ENCODE measurements around the gene TOR3A.

DNA sequence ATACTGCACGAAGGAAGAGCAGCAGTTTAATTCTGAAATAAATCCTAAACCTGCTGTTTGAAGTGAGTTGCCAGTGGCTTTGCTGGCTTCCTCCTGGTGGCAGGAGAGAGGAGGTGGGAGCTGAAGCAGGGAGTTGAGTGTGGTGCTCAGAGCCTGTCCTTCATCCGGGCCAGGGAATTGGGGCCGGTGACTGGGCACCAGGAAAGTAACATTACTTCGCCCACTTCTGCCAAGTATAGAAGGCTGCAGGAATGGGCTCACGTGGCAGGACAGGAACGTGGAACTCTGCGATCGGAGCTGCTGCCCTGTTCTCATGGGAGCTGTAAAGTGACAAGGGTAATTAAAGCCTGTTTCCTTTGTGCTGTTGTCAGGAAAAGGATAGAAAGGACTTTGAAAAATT is 8.7 kb downstream of the TOR3A start:
- TF ChIP-seq, protein P1, sequence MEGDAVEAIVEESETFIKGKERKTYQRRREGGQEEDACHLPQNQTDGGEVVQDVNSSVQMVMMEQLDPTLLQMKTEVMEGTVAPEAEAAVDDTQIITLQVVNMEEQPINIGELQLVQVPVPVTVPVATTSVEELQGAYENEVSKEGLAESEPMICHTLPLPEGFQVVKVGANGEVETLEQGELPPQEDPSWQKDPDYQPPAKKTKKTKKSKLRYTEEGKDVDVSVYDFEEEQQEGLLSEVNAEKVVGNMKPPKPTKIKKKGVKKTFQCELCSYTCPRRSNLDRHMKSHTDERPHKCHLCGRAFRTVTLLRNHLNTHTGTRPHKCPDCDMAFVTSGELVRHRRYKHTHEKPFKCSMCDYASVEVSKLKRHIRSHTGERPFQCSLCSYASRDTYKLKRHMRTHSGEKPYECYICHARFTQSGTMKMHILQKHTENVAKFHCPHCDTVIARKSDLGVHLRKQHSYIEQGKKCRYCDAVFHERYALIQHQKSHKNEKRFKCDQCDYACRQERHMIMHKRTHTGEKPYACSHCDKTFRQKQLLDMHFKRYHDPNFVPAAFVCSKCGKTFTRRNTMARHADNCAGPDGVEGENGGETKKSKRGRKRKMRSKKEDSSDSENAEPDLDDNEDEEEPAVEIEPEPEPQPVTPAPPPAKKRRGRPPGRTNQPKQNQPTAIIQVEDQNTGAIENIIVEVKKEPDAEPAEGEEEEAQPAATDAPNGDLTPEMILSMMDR (IDR thresholded peaks at IDR 0.05) = no peak
- TF ChIP-seq EZH2 (IDR thresholded peaks at IDR 0.05; ENCODE audit: borderline replicate concordance, insufficient read depth, low read depth, low read length, poor library complexity, severe bottlenecking) = no peak

Measured in B cell (primary cell).